GM21825 (cell line): ENCODE measurements around the gene FOXA3.

Source experiments
- ATAC-seq: cut with Tn5 transposase; IDR thresholded peaks from one replicate; pipeline ENCODE4 v1.9.1; 2021; ENCODE audit warnings: mild to moderate bottlenecking, moderate library complexity; ENCODE audit not compliant: unreplicated experiment

Gene FOXA3

DNA sequence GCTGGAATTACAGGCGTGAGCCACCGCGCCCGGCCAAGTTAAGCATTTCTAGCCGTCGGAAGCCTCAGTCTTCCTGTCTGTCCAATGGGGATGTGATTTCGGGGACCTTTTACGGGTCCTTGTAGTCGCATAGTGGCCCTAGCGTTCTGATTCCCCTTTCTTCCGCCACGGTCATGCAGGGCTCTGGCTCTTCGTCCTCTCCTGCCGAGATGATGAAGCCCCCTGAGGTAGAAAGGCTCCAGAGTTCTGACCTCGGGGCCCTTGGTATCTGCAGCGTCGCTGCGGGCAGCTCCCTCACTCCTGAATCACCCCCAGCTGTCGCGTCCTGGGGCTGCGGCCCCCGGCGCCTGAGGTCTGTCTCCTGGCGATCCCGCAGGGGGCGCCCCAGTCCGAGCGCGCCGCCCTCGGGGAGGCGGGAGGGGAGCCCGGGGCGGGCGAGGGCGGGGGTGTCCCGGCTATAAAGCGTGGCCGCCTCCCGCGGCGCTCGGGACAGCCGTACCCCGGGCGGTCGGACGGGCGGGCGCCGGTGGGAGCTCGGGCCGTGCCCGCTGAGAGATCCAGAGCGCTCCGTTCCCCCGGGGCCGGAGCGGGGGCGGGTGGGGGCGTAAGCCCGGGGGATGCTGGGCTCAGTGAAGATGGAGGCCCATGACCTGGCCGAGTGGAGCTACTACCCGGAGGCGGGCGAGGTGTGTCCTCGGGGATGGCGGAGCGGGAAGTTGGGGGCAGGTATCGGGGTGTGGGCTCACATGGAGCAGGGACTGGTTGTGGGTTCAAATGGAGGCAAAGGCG is at the start of gene FOXA3:
Gene FOXA3 (plus strand): TSS at position 487 of the 789 bp plus-strand sequence. CDS start 131 bp downstream, at position 618.
- ATAC-seq: peak; percentile 45

DNA sequence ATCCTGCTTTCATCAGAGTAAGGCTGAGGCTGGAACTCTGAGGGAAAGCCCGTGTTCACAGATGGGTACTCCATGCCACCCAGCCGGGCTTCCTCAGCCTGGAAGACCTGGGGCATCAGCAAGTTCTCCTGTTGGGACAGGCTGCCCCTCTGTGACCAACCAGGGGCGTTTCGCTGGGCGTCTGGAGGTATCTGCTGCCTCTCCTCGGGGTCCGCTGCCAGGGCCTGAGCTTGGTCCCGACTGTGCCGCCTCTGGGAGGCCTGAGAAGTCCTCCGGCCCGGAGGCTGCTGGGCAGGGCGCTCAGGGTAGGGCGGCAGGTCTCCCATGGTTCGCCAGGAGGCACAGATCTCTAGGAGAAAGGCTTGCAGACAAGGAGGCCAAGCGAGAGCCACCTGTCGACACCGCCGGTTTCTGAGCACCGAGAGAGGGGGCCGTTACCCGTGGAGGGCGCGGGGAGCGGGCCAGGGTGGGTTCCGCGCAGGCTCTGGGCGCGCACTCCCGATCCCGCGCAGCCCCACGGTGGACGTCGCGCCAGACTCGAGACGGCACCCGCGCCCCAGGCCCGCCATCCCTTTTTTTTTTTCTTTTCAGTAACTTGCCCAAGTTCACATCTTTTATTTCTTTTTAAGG is 49.2 kb upstream of the FOXA3 start, which contains the start of gene RSPH6A:
Gene RSPH6A (minus strand): TSS at position 458 of the 630 bp plus-strand sequence. CDS start 132 bp downstream, at position 326.
- no peak for ATAC-seq

DNA sequence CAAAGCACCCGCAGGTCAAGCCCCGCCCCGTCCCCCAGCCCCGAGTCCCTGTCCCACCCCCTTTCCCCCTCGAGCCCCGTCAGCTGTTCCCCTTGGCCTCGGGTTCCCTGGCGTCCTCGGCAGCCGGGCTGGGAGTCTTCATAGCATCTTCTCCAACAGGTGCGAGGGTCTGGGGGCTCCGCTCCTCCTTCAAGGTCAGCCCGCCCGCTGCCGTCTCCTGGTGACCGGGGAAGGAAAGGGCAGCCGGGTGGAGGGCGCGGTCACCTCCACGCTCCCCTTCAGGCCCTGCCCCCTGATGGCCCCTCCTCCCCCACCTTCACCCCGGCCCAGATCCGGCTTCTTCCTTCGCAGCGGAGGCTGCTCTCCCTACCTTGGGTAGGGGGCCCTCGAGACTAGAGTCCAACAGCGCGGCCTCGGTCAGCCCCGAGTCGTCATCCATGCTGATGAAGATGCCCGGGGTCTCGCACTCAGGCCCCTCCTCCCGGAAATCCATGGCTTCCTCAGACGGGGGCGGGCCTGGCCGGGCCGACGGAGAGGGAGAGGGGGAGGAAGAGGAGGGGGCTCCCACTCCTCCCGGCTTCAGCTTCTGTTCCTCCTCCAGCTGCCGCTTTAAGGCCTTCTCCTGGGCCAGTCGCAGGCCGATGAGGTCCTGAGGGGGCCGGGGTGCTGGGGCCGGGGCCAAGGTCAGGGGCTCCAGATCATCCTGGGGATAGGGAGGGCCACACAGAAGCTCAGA is 48.5 kb upstream of the FOXA3 start:
- ATAC-seq: no peak

DNA sequence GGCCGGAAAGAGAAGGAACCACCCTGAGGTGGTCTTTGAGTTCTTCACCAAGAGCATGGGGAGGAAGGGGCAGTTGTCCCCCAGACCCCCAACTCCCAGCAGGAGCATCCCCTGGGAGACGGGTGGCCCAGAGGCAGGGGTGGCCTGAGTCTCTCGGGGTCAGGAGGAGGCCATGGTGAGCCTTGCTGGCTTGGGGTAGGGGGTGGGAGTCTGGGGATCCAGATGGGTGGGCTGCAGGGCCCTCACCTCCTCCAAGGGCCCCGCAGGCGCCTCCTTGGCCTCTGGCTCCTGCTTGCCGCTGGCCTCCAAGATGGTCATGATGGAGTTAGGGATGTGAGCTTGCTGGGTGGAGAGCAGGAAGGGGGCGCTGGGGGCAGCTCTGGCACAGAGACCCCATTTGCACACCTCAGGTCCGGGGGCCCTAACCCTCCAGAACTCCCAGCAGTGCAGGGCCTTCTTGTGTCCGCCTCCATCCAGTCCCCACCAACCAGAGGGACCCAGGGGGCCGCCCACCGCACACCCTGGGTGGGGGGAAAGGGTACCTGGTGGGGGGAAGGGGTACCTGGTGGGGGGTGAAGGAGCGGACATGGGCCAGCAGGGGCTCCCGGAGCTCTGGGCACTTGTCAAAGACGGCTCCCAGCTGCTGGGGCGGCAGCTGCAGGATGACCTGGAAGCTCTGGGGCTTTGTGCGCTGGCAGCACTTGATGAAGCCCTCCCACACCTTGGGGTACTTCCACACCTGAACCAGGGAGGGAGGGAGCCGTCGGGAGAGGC is 47.7 kb upstream of the FOXA3 start:
- no peak for ATAC-seq

DNA sequence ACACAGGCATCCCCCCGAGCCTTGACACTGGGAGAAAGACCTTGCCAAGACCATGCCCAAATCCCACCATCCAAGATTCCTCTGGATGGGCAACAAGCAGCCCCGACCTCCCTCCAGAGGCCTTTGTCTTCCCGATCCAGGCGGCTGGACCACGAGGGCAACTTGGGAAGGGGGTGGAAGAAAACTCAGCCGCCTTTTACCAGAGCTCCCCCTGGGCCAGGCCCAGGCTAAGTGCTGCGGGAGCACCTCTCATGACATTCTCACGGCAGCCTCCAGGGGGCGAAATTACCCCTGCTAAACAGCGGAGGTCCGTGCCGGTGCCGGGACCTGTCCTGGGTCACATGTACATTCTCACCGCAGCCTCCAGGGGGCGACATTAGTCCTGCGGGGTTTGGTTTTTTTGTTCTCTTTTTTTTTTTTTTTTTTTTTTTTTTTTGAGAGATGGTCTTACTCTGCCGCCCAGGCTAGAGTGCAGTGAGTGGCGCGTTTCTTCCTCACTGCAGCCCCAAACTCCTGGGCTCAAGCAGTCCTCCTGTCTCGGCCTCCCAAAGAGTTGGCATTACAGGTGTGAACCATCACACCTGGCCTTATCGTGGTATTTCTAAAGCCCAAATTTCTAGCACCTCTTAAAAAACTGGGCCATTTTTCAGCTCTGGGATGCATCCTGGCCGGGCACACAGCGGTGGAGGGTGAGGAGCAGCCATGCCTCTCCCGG is 47.0 kb upstream of the FOXA3 start:
- peak; percentile 78 for ATAC-seq

DNA sequence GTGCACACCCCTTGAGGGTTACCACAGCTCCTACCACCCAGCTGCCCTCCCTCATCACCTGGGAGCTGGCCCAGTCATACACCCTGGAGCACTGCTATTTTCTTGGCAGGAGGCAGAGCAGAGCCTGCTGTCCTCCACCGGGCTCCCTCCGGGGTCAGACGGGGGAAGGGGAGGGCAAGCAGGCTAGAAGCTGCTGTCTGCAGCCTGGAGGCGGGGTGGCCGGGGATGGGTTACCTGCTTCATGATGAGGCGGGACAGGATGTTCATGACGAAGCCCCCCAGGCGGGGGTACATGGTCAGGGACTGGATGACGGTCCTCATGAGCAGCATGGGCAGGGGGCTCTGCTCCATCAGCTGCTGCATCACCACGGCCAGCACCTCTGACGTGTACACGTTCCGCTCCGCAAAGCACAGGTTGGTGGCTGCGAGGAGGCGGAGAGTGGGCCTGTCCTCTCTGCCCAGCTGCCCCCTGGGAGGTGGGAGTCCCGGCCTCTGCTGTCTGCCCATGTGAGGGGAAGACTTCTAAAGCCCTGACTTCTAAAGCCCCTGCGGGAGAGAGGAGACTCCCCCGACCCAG is 46.3 kb upstream of the FOXA3 start:
- no peak for ATAC-seq

DNA sequence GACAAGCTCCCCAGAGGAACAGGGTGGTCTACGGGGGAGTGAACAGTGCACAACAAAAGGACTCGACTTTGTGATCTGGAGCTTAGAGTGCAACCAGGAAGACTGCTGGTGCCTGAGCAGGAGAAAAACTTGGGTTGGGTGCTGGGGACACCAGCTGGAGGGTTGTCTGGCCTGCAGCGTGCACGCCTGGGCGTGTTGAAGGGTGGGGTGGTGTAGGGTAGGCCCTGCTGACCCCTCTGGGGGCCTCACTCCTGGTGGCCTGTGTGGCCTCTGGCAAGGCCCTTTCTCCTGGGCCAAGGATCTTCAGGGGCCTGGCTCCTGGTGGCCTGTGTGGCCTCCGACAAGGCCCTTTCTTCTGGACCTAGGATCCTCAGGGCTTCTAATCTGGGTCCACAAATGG is 44.4 kb upstream of the FOXA3 start:
- ATAC-seq: no peak

DNA sequence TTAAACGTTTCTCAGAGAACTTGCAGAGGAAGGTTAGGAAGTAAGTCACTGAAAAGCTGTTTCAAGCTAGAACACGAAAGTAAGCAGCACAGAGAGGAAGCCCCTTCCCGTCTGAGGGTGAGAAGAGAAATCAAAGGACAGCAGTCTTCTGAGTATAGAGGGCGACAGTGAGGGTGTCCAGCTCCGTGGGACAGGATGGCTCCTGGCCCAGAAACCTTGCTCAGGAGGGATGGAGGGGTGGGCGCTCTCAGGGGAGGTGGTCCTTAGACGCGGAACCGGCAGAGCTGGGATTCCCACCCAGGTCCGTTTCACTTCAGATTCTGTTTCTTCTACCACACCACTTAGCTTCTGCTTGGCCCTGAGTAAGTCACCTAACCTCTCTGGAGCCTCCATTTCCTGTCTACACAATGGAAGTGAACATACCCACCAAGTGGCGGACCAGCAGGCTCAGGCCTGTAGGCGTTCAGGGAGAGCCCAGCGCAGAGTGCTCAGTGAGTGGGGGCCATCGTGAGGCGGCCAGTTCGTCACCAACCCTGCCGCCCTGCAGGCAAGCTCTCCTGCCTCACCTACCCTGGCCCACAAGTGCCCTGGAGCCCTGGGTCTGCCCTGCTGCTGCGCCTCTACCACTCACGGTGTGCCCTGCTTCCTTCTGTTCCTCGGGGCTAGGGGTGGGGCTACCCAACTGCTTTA is 43.6 kb upstream of the FOXA3 start:
- no peak for ATAC-seq

DNA sequence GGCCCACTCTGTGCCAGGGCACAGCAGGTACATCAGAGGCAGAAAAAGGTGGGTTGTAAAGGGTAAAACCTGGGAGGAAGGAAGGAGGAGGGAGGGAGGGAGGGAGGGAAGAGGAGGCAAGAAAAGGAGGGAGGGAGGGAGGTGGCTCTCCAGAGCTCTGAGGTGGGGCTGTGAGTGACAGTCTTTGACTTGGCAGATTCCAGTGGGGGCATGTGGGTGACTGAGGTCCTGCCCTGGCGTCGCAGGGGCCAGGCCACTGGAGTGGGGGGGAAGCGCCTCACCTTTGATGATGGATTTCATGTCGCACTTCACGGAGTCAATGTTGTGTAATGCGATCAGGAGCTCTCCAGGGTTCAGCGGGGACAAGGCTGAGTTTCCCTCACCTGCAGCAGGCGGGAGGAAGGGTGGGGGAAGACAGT is 43.0 kb upstream of the FOXA3 start:
- ATAC-seq: no peak

DNA sequence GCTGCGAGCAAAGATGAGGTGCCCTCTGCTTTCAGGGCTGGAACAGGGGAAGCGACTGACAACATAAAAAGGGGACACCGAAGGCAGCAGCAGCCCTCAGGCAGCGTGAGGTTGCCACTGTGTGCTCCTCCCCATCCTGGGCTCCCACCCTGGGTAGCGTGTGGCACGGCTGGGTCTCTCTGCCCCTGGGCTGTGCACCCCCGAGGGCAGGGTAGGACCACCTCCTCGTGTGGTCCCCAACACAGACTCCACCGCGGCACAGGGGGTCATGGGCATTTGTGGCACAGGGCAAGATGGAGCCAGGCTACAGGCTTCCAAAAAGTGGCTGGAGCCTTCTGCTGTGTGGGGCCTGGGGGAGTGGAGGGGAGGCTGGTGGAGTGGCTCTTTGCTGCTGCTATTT is 42.6 kb upstream of the FOXA3 start:
- no peak for ATAC-seq

DNA sequence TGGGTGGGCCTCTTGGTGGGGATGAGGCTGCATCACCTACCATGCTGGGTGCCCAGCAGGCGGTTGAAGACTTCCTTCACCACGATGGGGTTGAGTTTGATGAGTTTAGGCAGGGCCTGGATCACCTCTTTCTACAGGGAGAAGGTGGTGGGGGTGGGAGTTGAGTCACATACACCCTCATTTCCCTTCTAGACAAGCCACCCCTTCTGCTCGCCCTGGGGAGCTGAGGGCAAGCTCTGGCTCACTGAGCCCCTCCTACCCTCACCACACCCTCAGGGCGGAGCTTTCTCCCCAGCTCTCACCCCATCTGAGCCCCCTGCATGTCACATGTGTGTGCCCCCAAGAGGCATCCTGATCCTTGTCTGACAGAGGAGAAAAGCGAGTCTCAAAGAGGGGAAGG is 41.4 kb upstream of the FOXA3 start:
- no peak for ATAC-seq

DNA sequence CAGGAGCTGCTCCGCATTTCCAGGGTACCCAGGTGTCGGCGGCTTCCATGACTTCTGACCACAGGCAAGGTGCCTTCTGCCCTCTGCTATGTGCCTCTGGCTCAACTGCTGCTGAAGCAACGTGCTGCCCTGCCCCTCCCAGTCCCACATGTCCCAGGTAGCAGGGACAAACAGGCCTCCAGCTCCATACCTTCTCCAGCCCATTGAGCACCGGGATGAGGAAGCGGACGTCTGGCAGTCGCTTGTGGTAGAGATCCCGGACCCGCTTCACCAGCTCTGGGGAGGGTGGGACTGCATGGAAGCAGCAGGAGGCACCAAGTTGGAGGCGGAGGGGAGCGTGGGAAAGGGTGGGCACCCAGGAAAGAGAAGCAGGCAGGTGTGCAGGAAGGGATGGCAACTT is 40.9 kb upstream of the FOXA3 start:
- no peak for ATAC-seq

DNA sequence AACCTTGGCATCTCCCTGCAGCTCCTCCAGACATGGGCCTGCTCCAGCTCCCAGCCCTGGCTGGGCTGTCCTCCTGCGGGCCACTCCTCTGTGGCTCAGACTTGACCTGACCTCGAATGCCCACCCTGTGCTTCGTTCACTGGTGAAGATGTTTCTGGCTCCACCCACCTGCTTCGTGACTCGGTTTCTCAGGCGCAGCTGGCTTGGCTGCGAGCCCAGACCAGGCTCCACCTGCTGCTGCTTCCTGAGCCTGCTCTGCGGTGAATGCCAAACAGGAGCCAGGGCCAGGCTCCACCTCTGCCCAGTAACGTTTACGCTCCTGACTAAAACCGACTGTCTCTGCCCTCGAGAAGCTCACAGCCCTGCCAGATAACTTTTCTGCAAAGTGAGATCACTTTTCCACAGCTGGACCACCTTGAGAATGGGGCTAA is 40.1 kb upstream of the FOXA3 start:
- ATAC-seq: no peak

DNA sequence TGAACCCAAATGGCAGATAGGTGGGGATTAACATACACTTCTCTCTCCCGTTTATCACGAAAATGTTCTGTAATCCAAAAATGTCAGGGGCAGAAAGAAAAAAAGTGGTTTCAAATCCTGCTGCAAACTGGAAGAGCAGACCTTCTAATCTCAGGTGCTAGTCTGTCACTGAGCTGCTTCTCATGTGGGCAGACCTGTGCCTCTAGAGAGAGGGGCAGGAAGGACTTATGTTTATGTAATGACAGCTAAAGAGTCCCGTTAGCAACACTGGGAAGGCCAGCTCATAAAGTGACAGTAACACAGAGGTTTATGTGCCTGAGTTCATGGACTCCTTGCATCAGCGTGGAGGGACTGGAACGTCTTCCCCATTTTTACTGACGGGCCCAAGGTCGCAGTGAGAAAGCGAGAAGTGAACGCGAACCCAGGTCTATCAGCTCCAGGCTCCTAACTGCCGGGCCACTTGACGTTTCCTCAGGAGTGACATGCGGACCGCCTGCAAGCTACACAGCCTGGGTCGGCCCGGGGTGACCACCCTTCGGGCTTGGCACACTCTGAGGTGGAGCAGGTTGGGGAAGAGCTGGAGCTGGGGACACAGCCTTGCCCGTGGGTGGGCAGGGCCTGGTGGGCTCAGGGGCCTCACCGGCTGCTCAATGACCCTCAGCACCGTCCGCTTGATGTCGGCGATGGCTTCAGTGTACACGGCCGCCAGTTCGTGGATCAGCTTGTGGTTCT is 39.4 kb upstream of the FOXA3 start:
- no peak for ATAC-seq

DNA sequence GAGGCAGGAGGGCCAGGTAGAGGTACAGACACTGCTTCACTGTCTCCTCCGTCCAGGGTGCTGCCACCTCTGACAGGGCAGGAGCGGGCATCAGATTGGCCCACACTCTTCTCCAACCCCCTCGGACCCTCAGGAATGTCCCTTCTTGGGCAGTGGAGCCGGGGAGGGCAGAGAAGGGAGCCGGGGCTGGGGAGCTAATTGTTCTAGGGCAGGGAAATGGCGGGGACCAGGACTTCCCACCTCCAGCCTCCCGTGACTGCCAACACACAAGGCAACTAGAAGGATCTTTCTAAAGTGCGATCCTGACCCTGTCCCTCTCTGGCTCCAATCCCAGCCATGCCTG is 38.9 kb upstream of the FOXA3 start:
- no peak for ATAC-seq

DNA sequence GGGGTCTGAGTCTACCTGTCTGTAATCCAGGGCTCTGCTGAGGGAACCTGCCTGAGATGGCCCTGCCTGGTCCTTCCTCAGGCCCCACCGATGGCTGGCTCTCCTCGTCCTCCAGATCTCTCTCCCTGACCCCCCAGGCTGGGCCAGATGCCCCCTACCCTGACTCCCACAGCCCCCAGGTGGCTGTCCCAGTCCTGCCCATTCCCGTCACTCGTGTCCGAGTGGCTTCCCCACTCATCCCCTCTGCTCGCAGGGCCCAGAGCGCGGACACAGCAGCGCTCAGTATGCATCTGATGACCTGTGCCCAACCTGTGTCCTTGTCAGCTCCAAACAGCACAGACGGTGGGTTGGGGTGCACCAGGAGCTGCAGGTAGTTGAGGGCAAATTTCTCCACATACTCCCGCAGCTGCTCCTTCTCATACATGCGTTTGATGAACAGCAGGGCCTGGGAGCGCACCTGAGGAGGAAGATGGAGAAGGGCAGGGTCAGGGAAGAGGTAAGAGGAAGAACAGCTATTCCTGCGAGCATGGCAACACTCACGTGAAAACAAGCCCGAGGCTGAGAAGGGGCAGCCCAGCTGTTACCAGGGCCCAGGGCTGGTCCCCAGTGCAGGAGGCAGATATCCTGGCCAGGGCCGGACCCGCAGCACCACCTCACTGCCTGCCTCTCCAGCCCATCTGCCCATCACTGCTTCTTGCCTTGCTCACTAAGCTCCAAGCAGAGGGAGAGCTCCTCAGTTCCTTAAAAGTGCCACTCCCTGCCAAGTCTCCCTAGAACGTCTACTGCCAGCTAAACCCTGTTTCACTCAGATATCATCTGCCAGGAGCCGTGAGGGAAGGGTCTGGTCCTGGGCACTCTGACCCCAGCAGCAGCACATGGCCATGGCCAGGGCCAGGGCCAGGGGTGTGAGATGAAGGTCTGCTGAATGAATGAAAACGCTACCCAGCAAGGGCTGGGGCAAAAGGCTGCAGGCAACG is 37.9 kb upstream of the FOXA3 start:
- ATAC-seq: no peak

DNA sequence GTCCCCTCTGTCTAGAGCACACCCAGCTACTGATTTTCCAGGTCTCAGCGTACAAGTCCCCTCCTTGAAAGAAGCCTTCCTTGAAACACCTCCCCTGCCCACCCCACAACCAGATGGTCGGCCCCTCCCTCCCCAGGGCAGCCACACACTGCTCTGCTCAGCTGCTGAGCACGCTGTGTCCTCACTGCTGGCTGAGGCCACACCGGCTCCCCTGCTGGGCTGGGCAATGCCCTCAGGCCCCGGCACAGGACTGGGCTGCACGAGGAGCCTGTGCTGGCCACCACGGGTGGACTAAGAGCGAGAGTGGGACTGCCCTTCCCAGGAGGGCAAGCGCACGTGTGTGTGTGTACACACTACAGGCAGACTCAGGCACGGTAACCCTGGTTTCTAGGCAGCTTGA is 37.2 kb upstream of the FOXA3 start:
- no peak for ATAC-seq
